Esophagus muscularis mucosa (tissue), 4 donors: Measurements from ENCODE around the gene MIGA2.

Source experiments
- EP300 ChIP-seq: sonication (generic); formaldehyde crosslinking; IDR thresholded peaks from one replicate; pipeline ENCODE4 v1.6.1; 2017; ENCODE audit warnings: antibody characterized with exemption
- POLR2A ChIP-seq: fragments of 450-650 bp; IDR thresholded peaks from one replicate; pipeline ENCODE4 v1.6.1; 2017; ENCODE audit warnings: antibody characterized with exemption, moderate library complexity, mild to moderate bottlenecking, low read depth
- POLR2AphosphoS5 ChIP-seq, 2 donors: sonication (generic); formaldehyde crosslinking; IDR thresholded peaks; one replicate each; pipeline ENCODE4 v1.6.1; 2017; ENCODE audit warnings: antibody characterized with exemption in 2 of 2
- TF ChIP-seq, protein P1 (sequence below), 3 experiments: fragments of 200-600 bp in 2 of 3; fragments of 450-650 bp in 1 of 3; sonication (generic) in 2 of 3; IDR thresholded peaks; one replicate each; pipeline ENCODE4 v1.5.1; 2017 to 2019; ENCODE audit warnings: antibody characterized with exemption in 3 of 3, mild to moderate bottlenecking in 2 of 3, moderate library complexity in 1 of 3

DNA sequence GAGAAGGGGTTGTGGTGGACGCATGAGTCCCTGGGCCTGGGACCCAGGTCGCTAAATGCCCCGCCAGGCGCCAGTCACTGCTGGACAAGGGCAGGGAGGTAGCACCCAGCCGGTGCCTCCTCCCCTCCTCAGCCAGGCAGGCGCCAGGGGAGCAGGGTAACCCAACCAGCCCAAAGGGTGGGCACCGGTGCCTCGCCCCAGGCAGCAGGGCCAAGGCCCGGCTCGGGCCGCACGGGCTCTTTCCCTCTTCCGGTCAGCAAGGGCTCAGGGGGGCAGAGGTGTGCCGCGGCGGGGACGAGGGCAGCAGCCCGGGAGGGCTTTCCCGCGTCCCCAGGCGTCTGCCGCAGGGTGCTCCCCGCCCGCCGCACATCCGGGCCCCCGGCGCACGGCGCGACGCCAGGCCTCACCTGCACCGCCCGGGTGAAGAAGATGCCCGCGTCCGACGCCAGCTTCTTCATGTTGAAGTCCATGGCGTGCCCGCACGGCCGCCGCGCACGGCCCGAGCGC lies 8.7 kb upstream of the MIGA2 start:
- TF ChIP-seq POLR2A = no peak
- TF ChIP-seq, protein P1, sequence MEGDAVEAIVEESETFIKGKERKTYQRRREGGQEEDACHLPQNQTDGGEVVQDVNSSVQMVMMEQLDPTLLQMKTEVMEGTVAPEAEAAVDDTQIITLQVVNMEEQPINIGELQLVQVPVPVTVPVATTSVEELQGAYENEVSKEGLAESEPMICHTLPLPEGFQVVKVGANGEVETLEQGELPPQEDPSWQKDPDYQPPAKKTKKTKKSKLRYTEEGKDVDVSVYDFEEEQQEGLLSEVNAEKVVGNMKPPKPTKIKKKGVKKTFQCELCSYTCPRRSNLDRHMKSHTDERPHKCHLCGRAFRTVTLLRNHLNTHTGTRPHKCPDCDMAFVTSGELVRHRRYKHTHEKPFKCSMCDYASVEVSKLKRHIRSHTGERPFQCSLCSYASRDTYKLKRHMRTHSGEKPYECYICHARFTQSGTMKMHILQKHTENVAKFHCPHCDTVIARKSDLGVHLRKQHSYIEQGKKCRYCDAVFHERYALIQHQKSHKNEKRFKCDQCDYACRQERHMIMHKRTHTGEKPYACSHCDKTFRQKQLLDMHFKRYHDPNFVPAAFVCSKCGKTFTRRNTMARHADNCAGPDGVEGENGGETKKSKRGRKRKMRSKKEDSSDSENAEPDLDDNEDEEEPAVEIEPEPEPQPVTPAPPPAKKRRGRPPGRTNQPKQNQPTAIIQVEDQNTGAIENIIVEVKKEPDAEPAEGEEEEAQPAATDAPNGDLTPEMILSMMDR (IDR thresholded peaks at IDR 0.05) = no peak
- no peak for TF ChIP-seq POLR2AphosphoS5 (IDR thresholded peaks at IDR 0.05)
- no peak for TF ChIP-seq EP300
